B cell (primary cell): ENCODE data around the gene TTLL1. TPM values are rescaled to one million over a fixed set of nuclear protein-coding genes. Genes with fewer than 3 reads are reported as not detected.

Experiments
- ATAC-seq: fragments of 200-7000 bp; cut with Tn5 transposase; one replicate; pipeline ENCODE4 v1.10.0; 2021; ENCODE audit warnings: low read depth, mild to moderate bottlenecking, moderate number of reproducible peaks, moderate library complexity
- CTCF ChIA-PET: fragments of 350-600 bp; sonication (Branson Sonifier 250); formaldehyde crosslinking; loops from one replicate; lab custom pipeline; 2021; ENCODE audit warnings: antibody characterized with exemption, inconsistent platforms; lab: Charles Lee
- POLR2A ChIA-PET: fragments of 350-600 bp; sonication (Branson Sonifier 250); formaldehyde crosslinking; loops from one replicate; lab custom pipeline; 2021; ENCODE audit warnings: antibody characterized with exemption; lab: Charles Lee
- DNase-seq: peaks from one replicate; pipeline ENCODE4 v3.0.0; 2013
- H2AFZ ChIP-seq: 2 replicates; pipeline ENCODE4 v1.6.1; 2012; ENCODE audit warnings: mild to moderate bottlenecking, low read depth, low read length; ENCODE audit not compliant: insufficient read depth, poor library complexity, severe bottlenecking
- H3K27ac ChIP-seq, 2 donors: 1 replicate in 1 of 2; 2 replicates in 1 of 2; pipeline ENCODE4 v1.5.1; 2012 to 2013; ENCODE audit warnings: low read length in 2 of 2, mild to moderate bottlenecking in 2 of 2, moderate library complexity in 1 of 2
- H3K27me3 ChIP-seq, 4 experiments: fragments of 200-600 bp in 1 of 4; sonication (generic) in 1 of 4; replicated peaks in 1 of 4; 1 replicate in 2 of 4; 2 replicates in 2 of 4; pipeline versions ENCODE4 v1.6.1 to v1.7.0; 2013 to 2016; ENCODE audit warnings: low read length in 3 of 4, mild to moderate bottlenecking in 2 of 4, mixed read lengths in 1 of 4, moderate library complexity in 1 of 4; ENCODE audit not compliant: insufficient read depth in 4 of 4, control insufficient read depth in 3 of 4; ENCODE audit errors: control extremely low read depth in 1 of 4
- H3K36me3 ChIP-seq, 2 experiments: replicated peaks in 1 of 2; 1 replicate in 1 of 2; 2 replicates in 1 of 2; pipeline versions ENCODE4 v1.6.1 to v1.7.1; 2013; ENCODE audit warnings: low read length in 1 of 2; ENCODE audit not compliant: insufficient read depth in 2 of 2, control insufficient read depth in 1 of 2; ENCODE audit errors: control extremely low read depth in 1 of 2, extremely low read depth in 1 of 2
- H3K4me1 ChIP-seq, 2 donors: fragments of 200-600 bp in 1 of 2; sonication (generic) in 1 of 2; 1 replicate in 1 of 2; 2 replicates in 1 of 2; pipeline versions ENCODE4 v1.5.1 to v1.6.1; 2013 to 2017; ENCODE audit warnings: low read length in 2 of 2; ENCODE audit not compliant: control insufficient read depth in 2 of 2, insufficient read depth in 2 of 2
- H3K4me2 ChIP-seq: replicated peaks from 2 replicates; pipeline ENCODE3; 2012; ENCODE audit warnings: mild to moderate bottlenecking, low read depth, low read length; ENCODE audit not compliant: poor library complexity, severe bottlenecking
- H3K4me3 ChIP-seq, 5 experiments: fragments of 200-600 bp in 1 of 5; sonication (generic) in 1 of 5; 1 replicate in 3 of 5; 2 replicates in 2 of 5; pipeline versions ENCODE4 v1.5.1 to v1.7.0; 2011 to 2016; ENCODE audit warnings: low read length in 4 of 5, mild to moderate bottlenecking in 4 of 5, low read depth in 2 of 5, control low read depth in 1 of 5, moderate library complexity in 1 of 5; ENCODE audit not compliant: insufficient read depth in 1 of 5; ENCODE audit errors: control extremely low read depth in 1 of 5, extremely low read depth in 1 of 5
- H3K79me2 ChIP-seq: fragments of 200-600 bp; sonication (generic); one replicate; pipeline ENCODE4 v1.6.0; 2016; ENCODE audit warnings: low read length; ENCODE audit not compliant: control insufficient read depth, insufficient read depth
- H3K9ac ChIP-seq: fragments of 200-600 bp; sonication (generic); 2 replicates; pipeline ENCODE4 v1.6.1; 2017; ENCODE audit warnings: mild to moderate bottlenecking, low read length, moderate library complexity
- H3K9me3 ChIP-seq, 3 donors: one replicate each; pipeline versions ENCODE4 v1.6.1 to v1.7.1; 2013; ENCODE audit warnings: low read length in 2 of 3; ENCODE audit not compliant: control insufficient read depth in 2 of 3, insufficient read depth in 1 of 3; ENCODE audit errors: control extremely low read depth in 1 of 3
- H4K20me1 ChIP-seq: 2 replicates; pipeline ENCODE4 v1.6.0; 2012; ENCODE audit warnings: mild to moderate bottlenecking, low read length; ENCODE audit not compliant: insufficient read depth, control insufficient read depth, poor library complexity, severe bottlenecking
- H3K27ac Mint-ChIP-seq: one replicate; pipeline ENCODE4 v1.8.0; 2021; ENCODE audit warnings: mixed read lengths
- H3K27me3 Mint-ChIP-seq: one replicate; pipeline ENCODE4 v1.8.0; 2021; ENCODE audit warnings: mixed read lengths
- H3K4me1 Mint-ChIP-seq: one replicate; pipeline ENCODE4 v1.8.0; 2021; ENCODE audit warnings: mixed read lengths
- H3K4me3 Mint-ChIP-seq: one replicate; pipeline ENCODE4 v1.8.0; 2021; ENCODE audit warnings: mixed read lengths
- H3K9me3 Mint-ChIP-seq: one replicate; pipeline ENCODE4 v1.8.0; 2022; ENCODE audit warnings: mixed read lengths; ENCODE audit not compliant: insufficient read depth
- EZH2 ChIP-seq: IDR thresholded peaks from 2 replicates; pipeline ENCODE4 v1.6.1; 2012; ENCODE audit warnings: borderline replicate concordance, low read depth, mild to moderate bottlenecking, moderate library complexity, low read length; ENCODE audit not compliant: insufficient read depth, poor library complexity, severe bottlenecking
- WGBS: methylation state at CpG from one replicate; pipeline ENCODE4 v1.1.5; 2013; ENCODE audit warnings: missing lambda C conversion rate; ENCODE audit not compliant: insufficient coverage; 5-methylcytosine and 5-hydroxymethylcytosine counted together
- intact Hi-C: fragments of 100-400 bp; cut with micrococcal nuclease; formaldehyde crosslinking; loops from one replicate; pipeline ENCODE4 v1.10.0; 2022
- polyA plus RNA-seq: library from polyadenylated mRNA; depleted of rRNA; stranded (reverse); fragments of >200 nt; gene quantifications from 2 replicates; pipeline ENCODE4 v1.2.3, GENCODE V29; 2012
- total RNA-seq, 2 donors: library from RNA; stranded (reverse); fragments of 120-200 nt in 1 of 2; gene quantifications; 1 replicate in 1 of 2; 2 replicates in 1 of 2; pipeline versions ENCODE4 v1.2.3 to v1.2.4, GENCODE V29; 2013 to 2022
- TF ChIP-seq, protein P1 (sequence below): fragments of 200-600 bp; IDR thresholded peaks from one replicate; pipeline ENCODE4 v1.8.0; 2022; ENCODE audit warnings: antibody characterized with exemption, mild to moderate bottlenecking

Gene TTLL1
- total and polyA plus RNA-seq, 2 donors (not counting 1 experiment from before 2014, with no cell fraction given): 3.0 to 3.3 TPM

DNA sequence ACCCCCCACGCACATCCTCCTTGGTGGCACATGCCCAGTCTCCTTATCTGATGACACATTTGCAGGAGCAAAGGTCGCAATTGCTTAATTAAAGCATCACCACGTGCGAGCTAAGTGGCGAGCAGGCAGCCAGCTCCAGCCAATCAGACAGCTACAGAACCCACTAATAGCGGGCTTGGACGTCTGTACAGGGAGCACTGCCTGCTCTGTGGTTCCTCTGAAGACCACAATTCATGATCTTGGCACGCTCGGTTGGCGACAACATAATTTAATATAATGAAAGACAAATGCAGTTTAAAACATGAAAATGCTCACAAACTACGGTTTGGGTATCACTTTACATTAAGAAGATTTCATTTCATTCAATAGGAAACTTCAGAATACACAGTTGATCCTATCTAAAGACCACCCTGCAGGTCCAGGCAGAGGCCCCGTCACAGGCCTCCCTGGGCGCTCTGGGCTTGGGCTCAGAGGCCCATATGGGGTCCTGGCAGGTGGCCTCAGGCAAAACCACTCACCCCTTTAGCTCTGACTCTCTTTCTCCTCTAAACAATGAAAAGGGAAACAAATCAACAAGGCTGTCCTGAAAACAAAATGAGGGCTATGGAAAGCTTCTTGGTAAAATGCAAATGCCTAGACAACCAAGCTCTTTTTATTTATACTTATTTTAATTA lies 84.7 kb downstream of the TTLL1 start:
- peak; percentile 41 for ATAC-seq
- Histone ChIP-seq H3K36me3 (no peaks in the 10 kb centered on the region), H3K4me2 (peak overlapping the region; percentile 33), H3K79me2 (peaks cover 98% of the 10 kb centered on the region), H3K9me3 (no peaks in the 10 kb centered on the region), H3K27me3 (no peaks in the 10 kb centered on the region), H2AFZ (no peak overlapping the region), H3K4me3 (no peak overlapping the region), H3K27ac (no peak overlapping the region), H3K9ac (no peak overlapping the region), H3K4me1 (peaks cover 39 to 45% of the 10 kb centered on the region in 2 donors), H4K20me1 (peaks cover 98% of the 10 kb centered on the region)
- Mint-ChIP-seq H3K27me3 (no peaks in the 10 kb centered on the region), H3K9me3 (no peaks in the 10 kb centered on the region), H3K4me1 (peaks cover 75% of the 10 kb centered on the region), H3K4me3 (peak overlapping the region; percentile 29), H3K27ac (peak overlapping the region; percentile 20)
- peak; percentile 29 for DNase-seq
- CTCF ChIA-PET: interaction anchor here (2.0 to 2.2 kb wide), 2 partner anchors 10 to 136 kb away, joined by 6 to 9 read pairs; partner anchors contain the start of gene PACSIN2
- 30% methylated on average over 10 of the region's 13 CpGs for WGBS
- POLR2A ChIA-PET: interaction anchor here (0.5 to 1.3 kb wide), 2 partner anchors 10 to 159 kb away, joined by 6 to 9 read pairs; partner anchors contain the start of gene PACSIN2
- TF ChIP-seq, protein P1, sequence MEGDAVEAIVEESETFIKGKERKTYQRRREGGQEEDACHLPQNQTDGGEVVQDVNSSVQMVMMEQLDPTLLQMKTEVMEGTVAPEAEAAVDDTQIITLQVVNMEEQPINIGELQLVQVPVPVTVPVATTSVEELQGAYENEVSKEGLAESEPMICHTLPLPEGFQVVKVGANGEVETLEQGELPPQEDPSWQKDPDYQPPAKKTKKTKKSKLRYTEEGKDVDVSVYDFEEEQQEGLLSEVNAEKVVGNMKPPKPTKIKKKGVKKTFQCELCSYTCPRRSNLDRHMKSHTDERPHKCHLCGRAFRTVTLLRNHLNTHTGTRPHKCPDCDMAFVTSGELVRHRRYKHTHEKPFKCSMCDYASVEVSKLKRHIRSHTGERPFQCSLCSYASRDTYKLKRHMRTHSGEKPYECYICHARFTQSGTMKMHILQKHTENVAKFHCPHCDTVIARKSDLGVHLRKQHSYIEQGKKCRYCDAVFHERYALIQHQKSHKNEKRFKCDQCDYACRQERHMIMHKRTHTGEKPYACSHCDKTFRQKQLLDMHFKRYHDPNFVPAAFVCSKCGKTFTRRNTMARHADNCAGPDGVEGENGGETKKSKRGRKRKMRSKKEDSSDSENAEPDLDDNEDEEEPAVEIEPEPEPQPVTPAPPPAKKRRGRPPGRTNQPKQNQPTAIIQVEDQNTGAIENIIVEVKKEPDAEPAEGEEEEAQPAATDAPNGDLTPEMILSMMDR: no peak
- no peak for TF ChIP-seq EZH2
- intact Hi-C loops: no loop called here

DNA sequence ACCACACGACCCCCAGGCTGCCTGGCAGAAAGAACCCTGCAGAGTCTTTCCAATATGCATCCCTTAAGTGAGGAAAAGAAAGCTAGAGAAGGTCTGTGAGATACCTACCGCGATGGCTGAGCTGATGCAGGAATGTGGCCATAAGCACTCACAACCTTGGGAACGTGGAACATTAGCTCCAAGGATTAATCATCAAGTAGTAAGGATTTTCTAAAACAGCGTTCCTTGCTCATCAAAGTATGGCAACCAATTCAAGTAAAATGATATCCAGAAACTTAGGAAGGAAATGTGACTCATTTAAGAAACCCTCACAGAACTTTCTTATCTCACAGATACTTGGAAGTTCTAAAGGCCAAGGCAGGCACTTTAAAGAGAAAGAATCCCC lies 87.0 kb downstream of the TTLL1 start:
- H3K4me1 ChIP-seq: peaks cover 41 to 58% of the 10 kb centered on the region in 2 donors
- intact Hi-C loops: no loop called here
- Mint-ChIP-seq H3K4me3 (no peak overlapping the region), H3K4me1 (peaks cover 81% of the 10 kb centered on the region), H3K27me3 (no peaks in the 10 kb centered on the region), H3K9me3 (no peaks in the 10 kb centered on the region), H3K27ac (no peak overlapping the region)
- peaks cover 86% of the 10 kb centered on the region for H4K20me1 ChIP-seq
- peak overlapping the region; percentile 55 for H3K4me2 ChIP-seq
- peaks cover 0 to 8% (median 0%) of the 10 kb centered on the region in 3 donors for H3K9me3 ChIP-seq
- ChIA-PET CTCF (no interaction called here), POLR2A (no interaction called here)
- peaks cover 98% of the 10 kb centered on the region for H3K79me2 ChIP-seq
- no peak overlapping the region for H3K4me3 ChIP-seq
- peak overlapping the region; percentile 8 for H3K9ac ChIP-seq
- H3K27ac ChIP-seq: peak overlapping the region in 1 of 2 donors; percentile 23
- no peak for ATAC-seq
- H3K36me3 ChIP-seq: no peaks in the 10 kb centered on the region
- TF ChIP-seq, protein P1: no peak
- no peak for TF ChIP-seq EZH2
- H2AFZ ChIP-seq: no peak overlapping the region
- no peak for DNase-seq
- no CpG with 5 or more reads among the region's 5 CpGs for WGBS
- H3K27me3 ChIP-seq: no peaks in the 10 kb centered on the region
